GM12878 (cell line): ENCODE results near the gene C10orf88. TPM values are rescaled to one million over a fixed set of nuclear protein-coding genes. Genes with fewer than 3 reads are reported as not detected.

Experiments
- ATAC-seq: fragments of 200-7000 bp; cut with Tn5 transposase; 3 replicates; pipeline ENCODE4 v1.9.1; 2020; ENCODE audit warnings: mild to moderate bottlenecking, moderate library complexity
- BruUV-seq: library from RNA; stranded (reverse); fragments of 400-500 nt; replicated peaks from 2 replicates; lab custom pipeline; 2021; lab: Mats Ljungman, UMichigan
- CTCF ChIA-PET: fragments of 300-600 bp; sonication (Branson Sonifier 250); formaldehyde crosslinking; extraction: SDS; loops from one replicate; lab custom pipeline; 2021; ENCODE audit warnings: inconsistent platforms; lab: Yijun Ruan, JAX
- POLR2A ChIA-PET: fragments of 350-600 bp; formaldehyde crosslinking; extraction: SDS; loops from one replicate; lab custom pipeline; 2021; ENCODE audit warnings: inconsistent platforms; lab: Charles Lee
- RAD21 ChIA-PET: fragments of 300-600 bp; sonication (Branson Sonifier 250); formaldehyde crosslinking; loops from one replicate; lab custom pipeline; 2023; ENCODE audit warnings: antibody characterized with exemption; ENCODE audit not compliant: unreplicated experiment; lab: Charles Lee
- SMC1A ChIA-PET: fragments of 300-600 bp; sonication (Branson Sonifier 250); formaldehyde crosslinking; loops from one replicate; lab custom pipeline; 2023; ENCODE audit not compliant: unreplicated experiment, uncharacterized antibody; lab: Charles Lee
- DNase-seq: peaks from one replicate; pipeline ENCODE4 v3.0.0-alpha.2; 2011; ENCODE audit warnings: low read depth, low spot score
- FAIRE-seq: peaks from 3 replicates; lab custom pipeline; 2011; peaks lifted over from hg19 to GRCh38; lab: Jason Lieb, UNC
- H2AFZ ChIP-seq: 2 replicates; pipeline ENCODE4 v1.6.0; 2011; ENCODE audit warnings: low read depth, low read length, control low read depth; ENCODE audit not compliant: control insufficient read depth
- H3K27ac ChIP-seq: 2 replicates; pipeline ENCODE4 v1.5.1; 2011; ENCODE audit warnings: control low read depth; ENCODE audit not compliant: control insufficient read depth, insufficient read depth
- H3K27me3 ChIP-seq, 2 experiments: replicated peaks in 1 of 2; 2 replicates each; pipeline versions ENCODE4 v1.6.0 to v1.6.1; 2011; ENCODE audit warnings: low read length in 1 of 2; ENCODE audit not compliant: control insufficient read depth in 2 of 2, insufficient read depth in 2 of 2
- H3K36me3 ChIP-seq, 2 experiments: 2 replicates each; pipeline ENCODE4 v1.5.1; 2011; ENCODE audit warnings: low read length in 1 of 2; ENCODE audit not compliant: control insufficient read depth in 2 of 2, insufficient read depth in 2 of 2
- H3K4me1 ChIP-seq: 2 replicates; pipeline ENCODE4 v1.6.1; 2011; ENCODE audit warnings: mild to moderate bottlenecking, low read length, moderate library complexity, mixed read lengths; ENCODE audit not compliant: control insufficient read depth, insufficient read depth
- H3K4me2 ChIP-seq: 2 replicates; pipeline ENCODE4 v1.6.0; 2011; ENCODE audit warnings: control low read depth; ENCODE audit not compliant: control insufficient read depth, insufficient read depth
- H3K4me3 ChIP-seq: fragments of 200-600 bp; sonication (generic); 2 replicates; pipeline ENCODE4 v1.5.1; 2016
- H3K79me2 ChIP-seq: 2 replicates; pipeline ENCODE4 v1.6.0; 2011; ENCODE audit warnings: low read length; ENCODE audit not compliant: control insufficient read depth, insufficient read depth
- H3K9ac ChIP-seq: 2 replicates; pipeline ENCODE4 v1.8.0; 2011; ENCODE audit warnings: low read length, control low read depth, mixed read lengths; ENCODE audit not compliant: control insufficient read depth, insufficient read depth
- H3K9me3 ChIP-seq: replicated peaks from 3 replicates; pipeline ENCODE4 v1.5.1; 2011; ENCODE audit warnings: mild to moderate bottlenecking, low read length; ENCODE audit not compliant: control insufficient read depth, insufficient read depth
- H4K20me1 ChIP-seq: 2 replicates; pipeline ENCODE4 v1.6.0; 2011; ENCODE audit not compliant: control insufficient read depth, insufficient read depth
- ATF7 ChIP-seq: fragments of 450-650 bp; IDR thresholded peaks from 2 replicates; pipeline ENCODE4 v1.6.1; 2016; ENCODE audit warnings: low read depth, mild to moderate bottlenecking
- BHLHE40 ChIP-seq, 2 experiments: fragments of 450-650 bp in 1 of 2; IDR thresholded peaks; 2 replicates each; pipeline ENCODE4 v1.6.1; 2011 to 2017; ENCODE audit warnings: low read depth in 2 of 2, borderline replicate concordance in 1 of 2, improper control_type of control experiment in 1 of 2, low read length in 1 of 2, mild to moderate bottlenecking in 1 of 2
- CBFB ChIP-seq: IDR thresholded peaks from 2 replicates; pipeline ENCODE4 v1.6.1; 2016; ENCODE audit warnings: antibody characterized with exemption, low read depth
- CHD1 ChIP-seq: IDR thresholded peaks from 2 replicates; pipeline ENCODE4 v1.6.1; 2012; ENCODE audit warnings: low read depth, low read length, improper control_type of control experiment
- JUNB ChIP-seq: IDR thresholded peaks from 2 replicates; pipeline ENCODE4 v1.6.1; 2016; ENCODE audit warnings: antibody characterized with exemption, mild to moderate bottlenecking
- MEF2A ChIP-seq: IDR thresholded peaks from 2 replicates; pipeline ENCODE4 v1.6.1; 2011; ENCODE audit warnings: low read depth, mild to moderate bottlenecking, low read length, moderate library complexity; ENCODE audit not compliant: insufficient read depth
- MXI1 ChIP-seq: fragments of 150-350 bp; IDR thresholded peaks from 2 replicates; pipeline ENCODE4 v1.6.1; 2011; ENCODE audit warnings: low read depth, mild to moderate bottlenecking, inconsistent platforms, low read length, improper control_type of control experiment
- NR2C1 ChIP-seq: fragments of 450-650 bp; IDR thresholded peaks from 2 replicates; pipeline ENCODE4 v1.6.1; 2017; ENCODE audit warnings: antibody characterized with exemption, mild to moderate bottlenecking, moderate library complexity
- PAX5 ChIP-seq: IDR thresholded peaks from 2 replicates; pipeline ENCODE4 v1.6.1; 2011; ENCODE audit warnings: low read depth, low read length, borderline replicate concordance
- PAX8 ChIP-seq: fragments of 450-650 bp; IDR thresholded peaks from 2 replicates; pipeline ENCODE4 v1.6.1; 2017; ENCODE audit warnings: mild to moderate bottlenecking, moderate library complexity
- POLR2A ChIP-seq: IDR thresholded peaks from 2 replicates; pipeline ENCODE4 v1.6.1; 2011; ENCODE audit warnings: low read depth, mild to moderate bottlenecking, low read length
- SPI1 ChIP-seq: IDR thresholded peaks from 2 replicates; pipeline ENCODE4 v1.6.1; 2011; ENCODE audit warnings: low read depth, mild to moderate bottlenecking, low read length, moderate library complexity, borderline replicate concordance; ENCODE audit not compliant: insufficient read depth
- SREBF2 ChIP-seq: IDR thresholded peaks from 2 replicates; pipeline ENCODE4 v1.6.1; 2012; ENCODE audit warnings: mild to moderate bottlenecking, low read length
- YY1 ChIP-seq: IDR thresholded peaks from 2 replicates; pipeline ENCODE4 v1.6.1; 2011; ENCODE audit warnings: low read depth, mild to moderate bottlenecking, low read length
- ZBED1 ChIP-seq: IDR thresholded peaks from 2 replicates; pipeline ENCODE4 v1.6.1; 2016; ENCODE audit warnings: borderline replicate concordance
- ZNF274 ChIP-seq: IDR thresholded peaks from one replicate; pipeline ENCODE4 v1.8.0; 2011; ENCODE audit not compliant: insufficient read length, insufficient read depth
- ZSCAN29 ChIP-seq: fragments of 450-650 bp; IDR thresholded peaks from 2 replicates; pipeline ENCODE4 v1.6.1; 2017; ENCODE audit warnings: mild to moderate bottlenecking, moderate library complexity
- WGBS: methylation state at CpG from one replicate; pipeline ENCODE4 v1.1.6; 2016; ENCODE audit warnings: low lambda C conversion rate; ENCODE audit not compliant: insufficient replicate concordance, insufficient coverage; ENCODE audit errors: missing lambda C conversion rate; 5-methylcytosine and 5-hydroxymethylcytosine counted together
- in situ Hi-C: fragments of 300-500 bp; cut with MboI; formaldehyde crosslinking; loops from 9 replicates; pipeline ENCODE4 v1.14.3; 2018; ENCODE audit warnings: mixed read lengths
- intact Hi-C: fragments of 100-400 bp; cut with micrococcal nuclease; formaldehyde crosslinking; loops from one replicate; pipeline ENCODE4 v1.14.2; 2022; ENCODE audit not compliant: unreplicated experiment
- polyA plus RNA-seq, 11 experiments: library from polyadenylated mRNA; depleted of rRNA in 4 of 11; unstranded in 6 of 11; stranded (reverse) in 5 of 11; fragments of >200 nt; fragmentation: Nextera tagmentation in 4 of 11; fragmentation: Illumina TruSeq in 1 of 11; extraction: Ambion mirVana in 4 of 11; extraction: Trizol in 1 of 11; gene quantifications; 1 replicate in 1 of 11; 2 replicates in 10 of 11; pipeline versions ENCODE4 v1.2.1 to v1.2.3, GENCODE V29; 2011 to 2016; ENCODE audit warnings: inconsistent platforms in 2 of 11, missing spikeins in 2 of 11, low read depth in 1 of 11
- total RNA-seq, 4 experiments: library from RNA; depleted of rRNA in 3 of 4; stranded (reverse); fragments of >200 nt in 3 of 4; fragmentation: Illumina TruSeq in 1 of 4; extraction: Trizol in 1 of 4; gene quantifications; 2 replicates each; pipeline versions ENCODE4 v1.2.1 to v1.2.3, GENCODE V29; 2013 to 2021
- TF ChIP-seq, protein P1 (sequence below): IDR thresholded peaks from 2 replicates; pipeline ENCODE4 v1.6.1; 2011; ENCODE audit warnings: low read depth, mild to moderate bottlenecking, low read length, moderate library complexity, borderline replicate concordance; ENCODE audit errors: extremely low read depth
- TF ChIP-seq, protein P2 (sequence below): IDR thresholded peaks from 2 replicates; pipeline ENCODE4 v1.6.1; 2011; ENCODE audit warnings: mild to moderate bottlenecking, low read depth, low read length, moderate library complexity; ENCODE audit not compliant: insufficient replicate concordance
- TF ChIP-seq, protein P3 (sequence below): fragments of 450-650 bp; IDR thresholded peaks from 2 replicates; pipeline ENCODE4 v1.6.1; 2017; ENCODE audit warnings: borderline replicate concordance

C10orf88 gene
- total and polyA plus RNA-seq, 10 of the 15 experiments (the other 5 are each of a cell fraction or from before 2014, with no cell fraction given) = 4.7 to 12.5 (median 8.5) TPM

DNA sequence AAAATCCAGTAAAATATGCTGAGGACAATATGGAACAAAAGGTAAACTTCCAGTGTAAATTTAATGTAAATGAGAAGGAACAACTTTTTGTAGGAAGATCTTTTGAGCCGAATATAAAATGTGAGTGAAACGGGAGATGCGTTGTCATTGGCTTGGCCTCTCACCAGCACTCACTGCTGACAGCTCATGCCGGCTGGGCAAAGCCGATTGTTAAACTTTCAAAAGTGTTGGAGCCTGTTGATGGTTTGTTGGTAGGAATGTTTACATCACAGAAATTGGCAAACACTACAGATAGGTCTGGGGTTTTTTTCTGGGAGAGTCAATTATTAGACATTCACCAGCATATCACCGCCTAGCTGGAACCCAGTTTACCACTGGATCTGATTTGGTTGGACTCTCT, 32.3 kb upstream of the C10orf88 start:
- SMC1A ChIA-PET = no interaction called here
- no TSS peak for BruUV-seq
- RAD21 ChIA-PET = no interaction called here
- Histone ChIP-seq H3K4me1 (no peaks in the 10 kb centered on the region), H3K27ac (no peak overlapping the region), H3K9me3 (no peaks in the 10 kb centered on the region), H3K9ac (no peak overlapping the region), H3K27me3 (no peaks in the 10 kb centered on the region), H3K4me2 (no peak overlapping the region), H2AFZ (no peak overlapping the region), H3K36me3 (0 out of 4 replicates have a peak, but pooled peaks cover 0 to 3% of the 10 kb centered on the region in 2 experiments), H3K4me3 (no peak overlapping the region), H3K79me2 (no peaks in the 10 kb centered on the region), H4K20me1 (no peaks in the 10 kb centered on the region)
- in situ Hi-C loops (no loop called here), intact Hi-C loops (no loop called here)
- POLR2A ChIA-PET = no interaction called here
- no peak for DNase-seq
- FAIRE-seq = no peak
- ATAC-seq = no peak
- CTCF ChIA-PET = interaction anchor here (1.7 kb wide), 1 partner anchor 21 kb away, joined by 5 read pairs; no protein-coding TSS in a partner anchor
- WGBS = 98% methylated on average over 6 of the region's 6 CpGs
- TF ChIP-seq POLR2A (no peak), PAX8 (no peak), ATF7 (no peak), ZSCAN29 (no peak), SREBF2 (no peak), PAX5 (no peak), SPI1 (no peak), MEF2A (no peak), ZNF274 (no peak), CHD1 (no peak), BHLHE40 (IDR thresholded peaks at IDR 0.05; ENCODE audit: borderline replicate concordance in 1 of 2, low read depth in 2 of 2, low read length in 1 of 2) (no peak), ZBED1 (no peak), JUNB (no peak), NR2C1 (no peak), MXI1 (no peak), YY1 (no peak), CBFB (no peak)
- TF ChIP-seq, protein P1, sequence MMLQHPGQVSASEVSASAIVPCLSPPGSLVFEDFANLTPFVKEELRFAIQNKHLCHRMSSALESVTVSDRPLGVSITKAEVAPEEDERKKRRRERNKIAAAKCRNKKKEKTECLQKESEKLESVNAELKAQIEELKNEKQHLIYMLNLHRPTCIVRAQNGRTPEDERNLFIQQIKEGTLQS = no peak
- TF ChIP-seq, protein P2, sequence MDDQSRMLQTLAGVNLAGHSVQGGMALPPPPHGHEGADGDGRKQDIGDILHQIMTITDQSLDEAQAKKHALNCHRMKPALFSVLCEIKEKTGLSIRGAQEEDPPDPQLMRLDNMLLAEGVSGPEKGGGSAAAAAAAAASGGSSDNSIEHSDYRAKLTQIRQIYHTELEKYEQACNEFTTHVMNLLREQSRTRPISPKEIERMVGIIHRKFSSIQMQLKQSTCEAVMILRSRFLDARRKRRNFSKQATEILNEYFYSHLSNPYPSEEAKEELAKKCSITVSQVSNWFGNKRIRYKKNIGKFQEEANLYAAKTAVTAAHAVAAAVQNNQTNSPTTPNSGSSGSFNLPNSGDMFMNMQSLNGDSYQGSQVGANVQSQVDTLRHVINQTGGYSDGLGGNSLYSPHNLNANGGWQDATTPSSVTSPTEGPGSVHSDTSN = no peak
- TF ChIP-seq, protein P3, sequence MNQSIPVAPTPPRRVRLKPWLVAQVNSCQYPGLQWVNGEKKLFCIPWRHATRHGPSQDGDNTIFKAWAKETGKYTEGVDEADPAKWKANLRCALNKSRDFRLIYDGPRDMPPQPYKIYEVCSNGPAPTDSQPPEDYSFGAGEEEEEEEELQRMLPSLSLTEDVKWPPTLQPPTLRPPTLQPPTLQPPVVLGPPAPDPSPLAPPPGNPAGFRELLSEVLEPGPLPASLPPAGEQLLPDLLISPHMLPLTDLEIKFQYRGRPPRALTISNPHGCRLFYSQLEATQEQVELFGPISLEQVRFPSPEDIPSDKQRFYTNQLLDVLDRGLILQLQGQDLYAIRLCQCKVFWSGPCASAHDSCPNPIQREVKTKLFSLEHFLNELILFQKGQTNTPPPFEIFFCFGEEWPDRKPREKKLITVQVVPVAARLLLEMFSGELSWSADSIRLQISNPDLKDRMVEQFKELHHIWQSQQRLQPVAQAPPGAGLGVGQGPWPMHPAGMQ = no peak
